HG03571 (cell line): ENCODE results near the gene RDX.
A peak's percentile ranks its signal among the peaks of the same experiment; 100 is the strongest.

Experiments
- ATAC-seq: cut with Tn5 transposase; IDR thresholded peaks from one replicate; pipeline ENCODE4 v1.9.1; 2021; ENCODE audit not compliant: unreplicated experiment

RDX gene

GRCh38 chr11:110173811-110174644 lies 122.4 kb downstream of the RDX start:
- ATAC-seq = peak; percentile 50

- ATAC-seq = no peak
Observed at GRCh38 chr11:110172468-110173065, 123.8 kb downstream of the RDX start.

DNA sequence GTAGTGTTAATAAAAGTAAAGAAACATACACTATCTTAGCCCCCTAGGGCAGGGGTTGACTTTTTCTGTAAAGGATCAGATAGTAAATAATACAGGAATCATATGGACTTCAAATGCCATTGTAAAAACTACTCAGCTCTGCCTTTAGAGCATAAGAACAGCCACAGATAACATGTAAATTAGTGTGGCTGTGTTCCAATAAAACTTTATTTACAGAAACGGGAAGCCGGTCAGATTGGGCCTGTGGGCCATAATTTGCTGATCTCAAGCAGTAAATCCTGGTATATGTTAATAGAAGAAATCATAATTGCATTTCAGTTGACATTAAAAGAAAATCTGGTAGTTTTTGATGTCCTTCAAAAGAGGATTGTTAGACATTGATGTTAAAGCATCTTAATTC lies 126.7 kb downstream of the RDX start:
- no peak for ATAC-seq

- ATAC-seq = no peak
Observed at GRCh38 chr11:110168033-110168803, 128.2 kb downstream of the RDX start.

DNA sequence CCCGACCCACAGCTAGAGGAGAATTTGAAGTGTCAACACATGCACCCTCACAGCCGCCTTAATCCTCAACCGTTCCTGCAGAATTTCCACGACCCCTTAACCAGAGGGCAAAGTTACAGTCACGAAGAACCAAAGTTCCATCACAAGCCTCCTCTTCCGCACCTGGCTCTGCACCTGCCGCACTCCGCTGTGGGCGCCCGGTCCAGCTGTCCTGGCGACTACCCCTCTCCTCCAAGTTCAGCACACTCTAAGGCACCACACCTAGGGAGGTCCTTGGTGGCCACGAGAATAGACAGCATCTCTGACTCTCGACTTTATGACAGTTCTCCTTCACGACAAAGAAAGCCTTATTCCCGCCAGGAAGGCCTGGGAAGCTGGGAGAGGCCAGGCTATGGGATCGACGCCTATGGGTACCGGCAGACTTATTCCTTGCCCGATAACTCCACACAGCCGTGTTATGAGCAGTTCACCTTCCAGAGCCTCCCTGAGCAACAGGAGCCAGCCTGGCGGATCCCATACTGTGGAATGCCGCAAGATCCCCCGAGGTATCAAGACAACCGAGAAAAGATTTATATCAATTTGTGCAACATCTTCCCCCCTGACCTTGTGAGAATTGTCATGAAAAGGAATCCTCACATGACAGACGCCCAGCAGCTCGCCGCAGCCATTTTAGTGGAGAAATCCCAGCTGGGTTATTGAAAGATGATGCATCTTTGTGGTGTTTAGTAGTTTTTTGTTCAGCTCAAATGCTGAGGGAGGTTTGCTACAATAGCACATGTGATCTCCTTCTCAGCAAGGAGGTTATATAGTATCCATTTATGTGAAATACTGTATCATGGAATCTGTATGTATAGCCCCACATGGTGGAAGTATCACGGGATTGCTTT lies 131.1 kb downstream of the RDX start:
- no peak for ATAC-seq

GRCh38 chr11:110162216-110162615 lies 134.2 kb downstream of the RDX start:
- no peak for ATAC-seq

GRCh38 chr11:110161061-110161460 lies 135.4 kb downstream of the RDX start:
- ATAC-seq = no peak

DNA sequence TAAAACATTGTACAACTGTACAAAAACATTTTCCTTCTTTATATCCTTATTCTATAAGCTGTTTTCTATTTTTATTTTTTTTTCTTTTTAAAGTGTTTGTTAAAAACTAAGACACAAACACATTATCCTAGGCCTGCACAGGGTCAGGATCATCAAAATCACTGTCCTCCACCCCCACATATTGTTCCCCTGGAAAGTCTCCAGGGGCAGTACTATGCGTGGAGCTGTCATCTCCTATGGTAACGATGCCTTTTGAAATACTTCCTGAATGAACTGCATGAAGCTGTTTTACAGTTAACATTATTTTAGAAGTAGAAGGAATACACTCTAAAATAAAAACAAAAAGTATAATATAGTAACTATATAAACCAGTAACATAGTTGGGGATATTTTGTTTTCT lies 136.0 kb downstream of the RDX start:
- ATAC-seq = no peak

DNA sequence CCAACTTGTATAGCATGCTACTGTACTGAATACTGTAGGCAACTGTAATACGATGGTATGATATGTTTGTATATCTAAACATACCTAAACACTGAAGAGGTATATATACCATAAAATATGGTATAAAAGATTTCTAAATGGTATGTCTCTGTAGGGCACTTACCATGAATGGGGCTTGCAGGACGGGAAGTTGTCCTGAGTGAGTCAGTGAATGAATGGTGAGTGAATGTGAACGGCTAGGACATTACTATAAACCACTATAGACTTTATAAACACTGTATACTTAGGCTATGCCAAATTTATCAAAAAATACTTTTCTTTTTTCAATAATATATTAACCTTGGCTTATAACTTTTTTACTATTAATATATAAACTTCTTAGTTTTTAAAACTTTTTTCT lies 136.4 kb downstream of the RDX start:
- no peak for ATAC-seq

DNA sequence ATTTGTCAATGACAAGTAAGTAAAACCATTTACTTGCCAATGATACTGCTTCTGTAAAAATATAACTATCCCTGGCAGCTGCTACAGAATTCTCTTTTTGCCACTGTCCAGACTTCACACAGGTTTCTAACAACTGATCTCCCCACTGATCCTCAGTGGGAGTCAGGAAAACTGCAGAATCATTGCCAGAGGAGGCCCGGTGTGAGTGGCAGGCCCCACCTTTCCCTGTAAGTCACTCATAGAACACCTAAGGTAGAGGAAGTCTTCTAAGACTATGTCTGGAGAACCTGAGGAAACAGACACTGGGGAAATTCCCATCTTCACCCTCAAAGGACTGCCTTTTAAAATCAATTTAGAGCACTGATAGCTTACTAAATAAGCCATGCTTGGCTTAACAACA lies 136.9 kb downstream of the RDX start:
- ATAC-seq = no peak

DNA sequence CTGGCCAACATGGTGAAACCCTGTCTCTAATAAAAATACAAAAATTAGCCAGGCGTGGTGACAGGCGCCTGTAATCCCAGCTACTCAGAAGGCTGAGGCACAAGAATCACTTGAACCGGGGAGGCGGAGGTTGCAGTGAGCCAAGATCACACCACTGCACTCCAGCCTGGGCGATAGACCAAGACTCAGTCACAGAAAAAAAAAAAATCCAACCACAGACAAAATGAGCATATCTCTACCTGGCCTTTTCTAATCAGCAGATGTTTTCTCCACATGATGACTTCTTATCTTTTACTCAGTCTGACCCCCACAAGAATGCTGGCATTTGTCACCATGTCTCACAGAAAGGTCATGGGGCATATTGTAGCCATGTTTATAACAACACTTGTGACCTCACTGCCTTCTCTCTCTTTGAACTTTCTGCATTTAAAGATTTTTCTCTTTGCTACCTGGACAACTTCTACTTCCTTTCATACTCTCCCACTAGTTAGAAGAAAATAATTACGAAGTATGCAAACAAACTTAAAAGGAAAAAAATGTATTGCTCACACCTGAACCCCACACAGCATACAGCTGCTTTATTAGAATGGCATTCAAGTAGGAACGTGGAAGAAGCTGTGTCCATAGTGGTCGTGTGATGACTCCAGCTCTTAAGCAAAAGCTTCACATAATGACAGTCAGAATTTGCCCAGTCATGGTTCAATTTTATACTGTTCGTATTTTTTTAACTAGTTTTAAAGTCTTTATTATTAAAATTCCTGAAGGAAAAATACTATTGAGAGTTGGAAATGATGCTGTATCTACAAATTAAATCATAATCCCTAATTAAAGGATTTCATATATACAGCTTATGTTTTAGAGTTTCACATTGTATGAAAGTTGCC lies 137.9 kb downstream of the RDX start:
- no peak for ATAC-seq

GRCh38 chr11:110156503-110156902 lies 139.9 kb downstream of the RDX start:
- no peak for ATAC-seq

GRCh38 chr11:110153474-110153873 lies 142.9 kb downstream of the RDX start:
- ATAC-seq = no peak

GRCh38 chr11:110152199-110152598 lies 144.2 kb downstream of the RDX start:
- ATAC-seq = no peak

GRCh38 chr11:110148775-110149744 lies 147.4 kb downstream of the RDX start:
- ATAC-seq = no peak

GRCh38 chr11:110147962-110148709 lies 148.3 kb downstream of the RDX start:
- ATAC-seq = no peak

- ATAC-seq = no peak
Observed at GRCh38 chr11:110141812-110142211, 154.6 kb downstream of the RDX start.

DNA sequence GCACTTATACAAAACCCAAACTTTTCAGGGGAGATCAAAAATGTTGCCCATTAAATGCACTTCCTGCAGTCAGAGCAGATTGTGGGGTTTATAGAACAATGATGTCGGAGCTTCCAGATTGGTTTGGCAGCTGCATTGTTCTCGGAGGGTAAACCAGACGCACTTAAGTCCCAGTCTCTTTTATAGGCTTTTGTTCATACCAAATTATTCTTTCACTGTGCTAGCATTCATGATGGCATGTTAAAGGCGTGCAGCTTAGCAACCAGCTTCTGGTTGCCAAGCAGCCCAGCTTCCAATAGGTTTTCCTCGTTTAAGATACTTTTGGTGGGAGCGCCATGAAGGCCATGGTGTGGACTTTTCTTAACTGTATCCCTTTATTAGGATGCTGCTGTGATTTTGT lies 162.3 kb downstream of the RDX start:
- no peak for ATAC-seq
